Measurements from ENCODE around the gene GRM4. TPM values are rescaled to one million over a fixed set of nuclear protein-coding genes. Genes with fewer than 3 reads are reported as not detected.

The GRM4 gene
- total RNA-seq, 1 donor from 2014 or later, result 1.2 TPM

GRCh38 chr6:34106900-34107299 lies 39.0 kb downstream of the GRM4 start:
- H3K27me3 ChIP-seq, result no peaks in the 10 kb centered on the region
- H2AFZ ChIP-seq (replicated peaks), result no peak overlapping the region
- H3K9me3 ChIP-seq (ENCODE audit: low read depth), result no peaks in the 10 kb centered on the region
- TF ChIP-seq CTCF (IDR thresholded peaks at IDR 0.05), result no peak
- TF ChIP-seq EZH2phosphoT487 (IDR thresholded peaks at IDR 0.05), result no peak
- no peak for TF ChIP-seq EZH2 (IDR thresholded peaks at IDR 0.05)
- Mint-ChIP-seq H3K9me3 (no peaks in the 10 kb centered on the region), H3K4me3 (no peak overlapping the region), H3K4me1 (no peaks in the 10 kb centered on the region), H3K27ac (no peak overlapping the region), H3K27me3 (ENCODE audit: insufficient read depth, low read depth) (peaks cover 7% of the 10 kb centered on the region), H3K36me3 (no peaks in the 10 kb centered on the region)
- no peak for DNase-seq (ENCODE audit: low spot score)
- H3K4me1 ChIP-seq, result no peaks in the 10 kb centered on the region
- no peak overlapping the region for H3K9ac ChIP-seq
- no peak overlapping the region for H3K27ac ChIP-seq
- H3K4me3 ChIP-seq, result no peak overlapping the region
- H3K79me2 ChIP-seq (ENCODE audit: low read depth), result no peaks in the 10 kb centered on the region
- H3K4me2 ChIP-seq, result no peak overlapping the region
- H3F3A ChIP-seq (ENCODE audit: low read depth), result no peaks in the 10 kb centered on the region
- no peaks in the 10 kb centered on the region for H3K36me3 ChIP-seq
- no peaks in the 10 kb centered on the region for H4K20me1 ChIP-seq (ENCODE audit: low read depth)

GRCh38 chr6:34106421-34106820 lies 39.5 kb downstream of the GRM4 start:
- Mint-ChIP-seq H3K4me3 (no peak overlapping the region), H3K9me3 (no peaks in the 10 kb centered on the region), H3K4me1 (no peaks in the 10 kb centered on the region), H3K36me3 (no peaks in the 10 kb centered on the region), H3K27ac (no peak overlapping the region), H3K27me3 (ENCODE audit: insufficient read depth, low read depth) (peaks cover 8% of the 10 kb centered on the region)
- Histone ChIP-seq H3K9ac (no peak overlapping the region), H4K20me1 (ENCODE audit: low read depth) (no peaks in the 10 kb centered on the region), H3K9me3 (ENCODE audit: low read depth) (no peaks in the 10 kb centered on the region), H3K36me3 (no peaks in the 10 kb centered on the region), H3F3A (ENCODE audit: low read depth) (no peaks in the 10 kb centered on the region), H3K4me1 (no peaks in the 10 kb centered on the region), H3K79me2 (ENCODE audit: low read depth) (no peaks in the 10 kb centered on the region), H3K27me3 (no peaks in the 10 kb centered on the region), H2AFZ (replicated peaks) (no peak overlapping the region), H3K4me3 (no peak overlapping the region), H3K27ac (no peak overlapping the region), H3K4me2 (no peak overlapping the region)
- TF ChIP-seq CTCF (IDR thresholded peaks at IDR 0.05) (no peak), EZH2 (IDR thresholded peaks at IDR 0.05) (no peak), EZH2phosphoT487 (IDR thresholded peaks at IDR 0.05) (no peak)
- DNase-seq (ENCODE audit: low spot score), result no peak

- Histone ChIP-seq H3K27me3 (no peaks in the 10 kb centered on the region), H3K4me3 (no peak overlapping the region), H2AFZ (replicated peaks) (no peak overlapping the region), H3K27ac (no peak overlapping the region), H3K9ac (no peak overlapping the region), H3K4me2 (no peak overlapping the region), H4K20me1 (ENCODE audit: low read depth) (no peaks in the 10 kb centered on the region), H3K4me1 (no peaks in the 10 kb centered on the region), H3K9me3 (ENCODE audit: low read depth) (no peaks in the 10 kb centered on the region), H3F3A (ENCODE audit: low read depth) (no peaks in the 10 kb centered on the region), H3K36me3 (no peaks in the 10 kb centered on the region), H3K79me2 (ENCODE audit: low read depth) (no peaks in the 10 kb centered on the region)
- H3K36me3 Mint-ChIP-seq, result no peaks in the 10 kb centered on the region
- H3K27ac Mint-ChIP-seq, result no peak overlapping the region
- H3K4me3 Mint-ChIP-seq, result no peak overlapping the region
- DNase-seq (ENCODE audit: low spot score), result no peak
- H3K9me3 Mint-ChIP-seq, result no peaks in the 10 kb centered on the region
- no peak for TF ChIP-seq EZH2 (IDR thresholded peaks at IDR 0.05)
- no peak for TF ChIP-seq EZH2phosphoT487 (IDR thresholded peaks at IDR 0.05)
- no peak for TF ChIP-seq CTCF (IDR thresholded peaks at IDR 0.05)
- no peaks in the 10 kb centered on the region for H3K4me1 Mint-ChIP-seq
- H3K27me3 Mint-ChIP-seq (ENCODE audit: insufficient read depth, low read depth), result peaks cover 11% of the 10 kb centered on the region
Measured at GRCh38 chr6:34104628-34105027, 41.3 kb downstream of the GRM4 start.
